GM10248 (cell line): ENCODE results near the gene ZNF595.
"Not testable (repeated sequence)": the region's sequence is repeated elsewhere in the genome, so short reads cannot be mapped to it uniquely, and the experiment has no call there.

Experiments
- CTCF ChIA-PET: fragments of 300-600 bp; sonication (Branson Sonifier 250); formaldehyde crosslinking; extraction: SDS; loops from one replicate; lab custom pipeline; 2021; ENCODE audit warnings: antibody characterized with exemption; lab: Yijun Ruan, JAX
- POLR2A ChIA-PET: fragments of 350-650 bp; sonication (Branson Sonifier 250); formaldehyde crosslinking; extraction: SDS; loops from one replicate; lab custom pipeline; 2020; ENCODE audit warnings: antibody characterized with exemption; lab: Yijun Ruan, JAX
- DNase-seq: peaks from one replicate; pipeline ENCODE4 v3.0.0; 2012; ENCODE audit errors: extremely low spot score
- TF ChIP-seq, protein P1 (sequence below): IDR thresholded peaks from 2 replicates; pipeline ENCODE4 v1.5.1; 2012; ENCODE audit warnings: mild to moderate bottlenecking, low read depth; ENCODE audit errors: extremely low read depth, missing control alignments, control extremely low read depth

Gene ZNF595

DNA sequence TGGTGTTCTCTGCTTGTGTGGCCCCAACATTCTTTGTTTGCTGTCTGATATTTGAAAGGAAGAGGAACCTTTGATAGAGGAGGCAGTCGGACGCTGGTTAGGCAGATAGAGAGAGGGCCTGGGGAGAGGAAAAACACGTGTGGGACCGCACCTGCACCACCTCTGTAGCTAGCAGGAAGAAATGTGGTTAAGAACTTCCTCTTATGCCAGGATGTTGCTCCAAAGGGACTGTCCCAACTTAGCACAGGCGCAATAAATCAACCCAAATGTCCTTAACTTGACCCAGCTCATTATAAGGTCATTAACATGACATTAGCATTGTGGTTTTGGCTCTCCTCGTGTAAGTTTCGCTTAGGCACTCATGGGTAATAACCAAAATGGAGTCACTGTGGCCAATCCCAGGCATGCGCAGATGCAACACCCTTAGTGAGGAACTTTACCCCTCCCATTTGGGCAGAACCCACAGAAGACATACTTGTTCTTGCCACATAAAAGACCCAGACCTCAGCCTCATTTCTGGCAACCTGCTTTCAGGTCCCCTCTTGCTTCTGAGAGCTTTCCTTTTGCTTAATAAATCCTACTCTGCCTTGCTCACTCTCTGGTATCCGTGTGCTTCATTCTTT lies 1.4 kb upstream of the ZNF595 start:
- CTCF ChIA-PET, result interaction anchor here (1.6 to 2.8 kb wide), 4 partner anchors 9 to 23 kb away, joined by 4 to 10 read pairs (median 6); no protein-coding TSS in a partner anchor
- POLR2A ChIA-PET, DNase-seq: not testable (repeated sequence)

DNA sequence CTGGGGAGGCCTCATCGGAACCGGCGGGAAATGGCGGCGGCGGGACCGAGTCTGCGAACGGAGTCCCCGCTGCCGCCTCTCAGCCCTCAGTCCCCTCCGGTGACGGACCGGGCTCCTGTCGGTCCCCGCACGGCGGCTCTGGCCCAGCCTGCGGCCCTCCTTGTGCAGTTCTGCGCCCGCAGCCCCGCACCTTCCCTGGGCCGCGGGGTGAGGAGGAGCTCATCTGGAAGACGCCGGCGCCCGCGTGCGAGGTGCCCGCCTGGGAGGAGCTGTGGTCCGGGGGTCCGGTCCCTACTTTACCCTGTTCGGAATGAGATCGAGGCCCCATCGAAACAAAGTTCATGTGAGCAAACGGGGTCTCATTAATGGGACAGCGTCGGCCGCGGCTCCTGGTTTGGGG lies 400 bp downstream of the ZNF595 start:
- CTCF ChIA-PET, result interaction anchor here (1.0 to 2.8 kb wide), 3 partner anchors 11 to 188 kb away, joined by 3 to 8 read pairs (median 5); no protein-coding TSS in a partner anchor
- DNase-seq, POLR2A ChIA-PET: not testable (repeated sequence)

DNA sequence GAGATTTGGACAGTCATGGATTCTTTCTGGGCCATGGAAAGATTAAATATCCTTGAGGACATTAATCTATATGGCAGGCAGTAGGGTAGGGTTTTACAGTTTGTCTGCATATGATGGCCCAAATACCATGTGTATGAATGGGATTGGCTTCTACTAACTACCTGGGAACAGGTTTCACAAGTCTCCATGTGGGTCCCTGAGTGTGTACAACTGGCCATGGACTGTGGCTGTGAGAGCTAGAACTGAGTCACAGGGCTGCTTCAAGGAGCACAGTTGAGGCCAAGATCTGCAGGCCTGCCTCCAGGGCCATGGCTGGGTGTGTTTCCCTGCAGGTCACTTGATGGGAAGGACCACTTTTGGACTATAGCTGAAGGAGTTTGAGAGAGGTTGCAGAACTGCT lies 11.6 kb downstream of the ZNF595 start:
- CTCF ChIA-PET, result interaction anchor here (0.8 kb wide), 1 partner anchor 15 kb away, joined by 4 read pairs; no protein-coding TSS in a partner anchor
- POLR2A ChIA-PET, DNase-seq: not testable (repeated sequence)

DNA sequence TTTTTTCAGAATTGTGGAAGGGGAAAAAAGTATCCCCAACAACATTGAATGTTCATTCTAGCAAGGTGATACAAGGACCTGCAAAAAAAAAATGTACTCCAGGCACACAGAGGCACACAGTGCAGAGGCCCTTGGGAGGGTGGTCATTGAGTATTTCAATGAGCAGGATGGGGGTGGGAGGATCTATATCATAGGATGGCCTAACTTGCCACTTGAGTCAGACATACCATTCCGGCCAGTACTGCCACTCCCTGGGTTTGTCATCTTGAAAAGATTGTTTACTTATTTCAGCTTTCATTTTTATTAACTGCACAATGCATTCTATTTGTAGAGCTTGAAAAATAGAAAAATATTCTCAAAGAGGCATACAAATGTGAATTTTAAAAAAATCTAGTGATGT lies 18.7 kb downstream of the ZNF595 start:
- no peak for DNase-seq
- POLR2A ChIA-PET, result no interaction called here
- CTCF ChIA-PET, result no interaction called here
- TF ChIP-seq, protein P1, sequence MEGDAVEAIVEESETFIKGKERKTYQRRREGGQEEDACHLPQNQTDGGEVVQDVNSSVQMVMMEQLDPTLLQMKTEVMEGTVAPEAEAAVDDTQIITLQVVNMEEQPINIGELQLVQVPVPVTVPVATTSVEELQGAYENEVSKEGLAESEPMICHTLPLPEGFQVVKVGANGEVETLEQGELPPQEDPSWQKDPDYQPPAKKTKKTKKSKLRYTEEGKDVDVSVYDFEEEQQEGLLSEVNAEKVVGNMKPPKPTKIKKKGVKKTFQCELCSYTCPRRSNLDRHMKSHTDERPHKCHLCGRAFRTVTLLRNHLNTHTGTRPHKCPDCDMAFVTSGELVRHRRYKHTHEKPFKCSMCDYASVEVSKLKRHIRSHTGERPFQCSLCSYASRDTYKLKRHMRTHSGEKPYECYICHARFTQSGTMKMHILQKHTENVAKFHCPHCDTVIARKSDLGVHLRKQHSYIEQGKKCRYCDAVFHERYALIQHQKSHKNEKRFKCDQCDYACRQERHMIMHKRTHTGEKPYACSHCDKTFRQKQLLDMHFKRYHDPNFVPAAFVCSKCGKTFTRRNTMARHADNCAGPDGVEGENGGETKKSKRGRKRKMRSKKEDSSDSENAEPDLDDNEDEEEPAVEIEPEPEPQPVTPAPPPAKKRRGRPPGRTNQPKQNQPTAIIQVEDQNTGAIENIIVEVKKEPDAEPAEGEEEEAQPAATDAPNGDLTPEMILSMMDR, result no peak

DNA sequence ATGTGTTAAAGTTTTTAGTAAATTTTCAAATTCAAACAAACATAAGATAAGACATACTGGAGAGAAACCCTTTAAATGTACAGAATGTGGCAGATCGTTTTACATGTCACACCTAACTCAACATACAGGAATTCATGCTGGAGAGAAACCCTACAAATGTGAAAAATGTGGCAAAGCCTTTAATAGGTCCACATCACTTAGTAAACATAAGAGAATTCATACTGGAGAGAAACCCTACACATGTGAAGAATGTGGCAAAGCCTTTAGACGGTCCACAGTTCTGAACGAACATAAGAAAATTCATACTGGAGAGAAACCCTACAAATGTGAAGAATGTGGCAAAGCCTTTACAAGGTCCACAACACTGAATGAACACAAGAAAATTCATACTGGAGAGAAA lies 32.8 kb downstream of the ZNF595 start:
- TF ChIP-seq, protein P1, result no peak
- POLR2A ChIA-PET, result no interaction called here
- CTCF ChIA-PET, result no interaction called here
- DNase-seq, result no peak

DNA sequence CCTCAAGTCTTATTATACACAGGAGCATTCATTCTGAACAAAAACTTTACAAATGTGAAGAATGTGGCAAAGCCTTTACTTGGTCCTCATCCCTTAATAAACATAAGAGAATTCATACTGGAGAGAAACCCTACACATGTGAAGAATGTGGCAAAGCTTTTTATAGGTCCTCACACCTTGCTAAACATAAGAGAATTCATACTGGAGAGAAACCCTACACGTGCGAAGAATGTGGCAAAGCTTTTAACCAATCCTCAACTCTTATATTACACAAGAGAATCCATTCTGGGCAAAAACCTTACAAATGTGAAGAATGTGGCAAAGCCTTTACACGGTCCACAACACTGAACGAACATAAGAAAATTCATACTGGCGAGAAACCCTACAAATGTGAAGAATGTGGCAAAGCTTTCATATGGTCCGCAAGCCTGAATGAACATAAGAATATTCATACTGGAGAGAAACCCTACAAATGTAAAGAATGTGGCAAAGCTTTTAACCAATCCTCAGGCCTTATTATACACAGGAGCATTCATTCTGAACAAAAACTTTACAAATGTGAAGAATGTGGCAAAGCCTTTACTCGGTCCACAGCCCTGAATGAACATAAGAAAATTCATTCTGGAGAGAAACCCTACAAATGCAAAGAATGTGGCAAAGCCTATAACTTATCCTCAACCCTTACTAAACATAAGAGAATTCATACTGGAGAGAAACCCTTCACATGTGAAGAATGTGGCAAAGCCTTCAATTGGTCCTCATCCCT lies 33.6 kb downstream of the ZNF595 start:
- POLR2A ChIA-PET, DNase-seq, CTCF ChIA-PET: not testable (repeated sequence)

DNA sequence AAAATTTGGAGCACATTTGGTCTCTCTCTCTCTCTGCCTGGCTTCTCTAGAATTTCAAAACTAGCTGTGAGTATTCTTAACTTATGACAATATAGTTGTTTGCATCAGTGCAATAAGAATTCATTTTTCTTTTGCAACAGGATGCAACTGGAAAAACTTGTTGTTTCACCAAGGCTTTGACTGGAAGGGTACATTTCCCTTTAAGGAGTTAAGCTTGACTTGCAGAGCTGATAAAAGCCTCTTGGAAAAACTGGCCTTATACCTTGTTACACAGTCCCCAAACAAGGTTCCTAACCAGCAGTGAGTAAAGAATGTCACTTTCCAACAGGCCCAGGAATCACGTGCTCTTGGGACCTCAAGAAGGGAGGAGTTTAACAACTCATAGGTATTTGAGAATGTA lies 45.3 kb downstream of the ZNF595 start:
- POLR2A ChIA-PET, result no interaction called here
- TF ChIP-seq, protein P1, result no peak
- CTCF ChIA-PET, result interaction anchor here (1.0 to 1.1 kb wide), 2 partner anchors 17 to 52 kb away, joined by 3 read pairs; no protein-coding TSS in a partner anchor
- no peak for DNase-seq

DNA sequence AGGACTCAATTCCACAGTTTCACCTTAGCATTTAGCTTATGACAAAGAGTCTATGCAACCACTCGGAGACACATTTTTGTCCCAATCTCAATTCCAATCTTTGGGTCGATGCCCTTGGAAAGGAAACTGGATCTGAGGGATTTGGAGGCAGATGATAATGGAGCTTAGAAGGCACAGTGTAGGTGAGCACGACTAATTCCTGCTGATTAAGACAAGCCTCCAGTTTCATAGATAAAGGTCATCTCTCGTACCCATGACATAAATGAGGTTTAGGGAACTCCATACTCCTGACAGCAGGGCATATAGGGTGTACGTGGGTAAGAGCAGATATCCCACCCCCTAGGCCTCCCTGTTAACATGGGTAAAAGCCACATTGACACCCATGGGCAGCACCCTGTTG lies 46.7 kb downstream of the ZNF595 start:
- TF ChIP-seq, protein P1, result no peak
- CTCF ChIA-PET, result interaction anchor here (0.9 kb wide), 1 partner anchor 13 kb away, joined by 3 read pairs; no protein-coding TSS in a partner anchor

More for the DNA sequence above, 46.7 kb downstream of the ZNF595 start:
- no peak for DNase-seq
- POLR2A ChIA-PET, result no interaction called here
